SU-DHL-6 (cell line): ENCODE measurements around the gene TENM4.

Source experiments
- EZH2phosphoT487 ChIP-seq: fragments of 200-600 bp; sonication (generic), shearing (Covaris generic); conservative IDR thresholded peaks from 2 replicates; pipeline ENCODE4 v1.6.1; 2018; ENCODE audit warnings: mild to moderate bottlenecking, antibody characterized with exemption, low read length, moderate library complexity, mixed read lengths
- TF ChIP-seq, protein P1 (sequence below): fragments of 200-600 bp; sonication (generic); IDR thresholded peaks from one replicate; pipeline ENCODE4 v1.5.1; 2017; ENCODE audit warnings: antibody characterized with exemption, mild to moderate bottlenecking, low read length, moderate library complexity; ENCODE audit not compliant: insufficient read depth, poor library complexity, severe bottlenecking

DNA sequence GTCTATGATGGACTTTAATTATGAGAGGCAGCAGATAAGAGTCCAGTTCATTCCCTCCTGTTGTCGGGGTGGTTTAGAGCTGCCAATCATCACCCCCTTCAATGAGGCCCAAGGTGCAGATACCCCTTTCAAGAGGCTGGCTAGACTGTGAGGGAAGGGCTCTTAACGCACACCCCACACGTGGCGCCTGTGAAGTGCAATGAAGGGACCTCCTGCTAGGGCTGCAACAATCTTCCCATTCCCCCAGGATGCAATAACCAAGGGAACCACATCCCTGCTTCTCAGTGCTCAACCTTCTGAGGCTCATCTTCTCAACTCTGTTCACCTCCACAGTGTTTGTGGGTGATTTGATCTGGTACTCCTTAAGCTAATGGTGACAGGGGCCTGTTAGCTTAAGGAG is 19.0 kb downstream of the TENM4 start:
- TF ChIP-seq, protein P1, sequence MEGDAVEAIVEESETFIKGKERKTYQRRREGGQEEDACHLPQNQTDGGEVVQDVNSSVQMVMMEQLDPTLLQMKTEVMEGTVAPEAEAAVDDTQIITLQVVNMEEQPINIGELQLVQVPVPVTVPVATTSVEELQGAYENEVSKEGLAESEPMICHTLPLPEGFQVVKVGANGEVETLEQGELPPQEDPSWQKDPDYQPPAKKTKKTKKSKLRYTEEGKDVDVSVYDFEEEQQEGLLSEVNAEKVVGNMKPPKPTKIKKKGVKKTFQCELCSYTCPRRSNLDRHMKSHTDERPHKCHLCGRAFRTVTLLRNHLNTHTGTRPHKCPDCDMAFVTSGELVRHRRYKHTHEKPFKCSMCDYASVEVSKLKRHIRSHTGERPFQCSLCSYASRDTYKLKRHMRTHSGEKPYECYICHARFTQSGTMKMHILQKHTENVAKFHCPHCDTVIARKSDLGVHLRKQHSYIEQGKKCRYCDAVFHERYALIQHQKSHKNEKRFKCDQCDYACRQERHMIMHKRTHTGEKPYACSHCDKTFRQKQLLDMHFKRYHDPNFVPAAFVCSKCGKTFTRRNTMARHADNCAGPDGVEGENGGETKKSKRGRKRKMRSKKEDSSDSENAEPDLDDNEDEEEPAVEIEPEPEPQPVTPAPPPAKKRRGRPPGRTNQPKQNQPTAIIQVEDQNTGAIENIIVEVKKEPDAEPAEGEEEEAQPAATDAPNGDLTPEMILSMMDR = no peak
- TF ChIP-seq EZH2phosphoT487 = no peak
